Activated B cell treated with CpG ODN at 0.5 μM for 24 hours (primary cell): ENCODE data around the gene INPP5A. TPM values are rescaled to one million over a fixed set of nuclear protein-coding genes. Genes with fewer than 3 reads are reported as not detected.

Experiments
- ATAC-seq: fragments of 200-7000 bp; cut with Tn5 transposase; one replicate; pipeline ENCODE4 v1.10.0; 2021; ENCODE audit warnings: low read depth, mild to moderate bottlenecking, moderate library complexity
- CTCF ChIA-PET: fragments of 350-600 bp; sonication (Branson Sonifier 250); formaldehyde crosslinking; loops from one replicate; lab custom pipeline; 2021; ENCODE audit warnings: antibody characterized with exemption; lab: Charles Lee
- POLR2A ChIA-PET: fragments of 350-600 bp; sonication (Branson Sonifier 250); formaldehyde crosslinking; loops from one replicate; lab custom pipeline; 2021; ENCODE audit warnings: antibody characterized with exemption; lab: Charles Lee
- DNase-seq: peaks from one replicate; pipeline ENCODE4 v3.0.0; 2022
- H3K27ac Mint-ChIP-seq: one replicate; pipeline ENCODE4 v1.8.0; 2020; ENCODE audit warnings: mixed read lengths
- H3K27me3 Mint-ChIP-seq: one replicate; pipeline ENCODE4 v1.8.0; 2021; ENCODE audit warnings: mixed read lengths
- H3K36me3 Mint-ChIP-seq: one replicate; pipeline ENCODE4 v1.8.0; 2021; ENCODE audit warnings: low read depth, mixed read lengths
- H3K4me1 Mint-ChIP-seq: one replicate; pipeline ENCODE4 v1.8.0; 2021; ENCODE audit warnings: mixed read lengths
- H3K4me3 Mint-ChIP-seq: one replicate; pipeline ENCODE4 v1.8.0; 2020; ENCODE audit warnings: mild to moderate bottlenecking, mixed read lengths
- H3K9me3 Mint-ChIP-seq: one replicate; pipeline ENCODE4 v1.8.0; 2020; ENCODE audit warnings: mixed read lengths
- CTCF ChIP-seq: fragments of 200-600 bp; IDR thresholded peaks from one replicate; pipeline ENCODE4 v1.8.0; 2022; ENCODE audit warnings: antibody characterized with exemption, mild to moderate bottlenecking
- intact Hi-C: fragments of 100-400 bp; cut with micrococcal nuclease; formaldehyde crosslinking; loops from one replicate; pipeline ENCODE4 v1.15.1; 2024
- total RNA-seq: library from RNA; stranded (reverse); gene quantifications from 2 replicates; pipeline ENCODE4 v1.2.3, GENCODE V29; 2022

The INPP5A gene
- total RNA-seq, 1 donor from 2014 or later = 24.9 TPM

DNA sequence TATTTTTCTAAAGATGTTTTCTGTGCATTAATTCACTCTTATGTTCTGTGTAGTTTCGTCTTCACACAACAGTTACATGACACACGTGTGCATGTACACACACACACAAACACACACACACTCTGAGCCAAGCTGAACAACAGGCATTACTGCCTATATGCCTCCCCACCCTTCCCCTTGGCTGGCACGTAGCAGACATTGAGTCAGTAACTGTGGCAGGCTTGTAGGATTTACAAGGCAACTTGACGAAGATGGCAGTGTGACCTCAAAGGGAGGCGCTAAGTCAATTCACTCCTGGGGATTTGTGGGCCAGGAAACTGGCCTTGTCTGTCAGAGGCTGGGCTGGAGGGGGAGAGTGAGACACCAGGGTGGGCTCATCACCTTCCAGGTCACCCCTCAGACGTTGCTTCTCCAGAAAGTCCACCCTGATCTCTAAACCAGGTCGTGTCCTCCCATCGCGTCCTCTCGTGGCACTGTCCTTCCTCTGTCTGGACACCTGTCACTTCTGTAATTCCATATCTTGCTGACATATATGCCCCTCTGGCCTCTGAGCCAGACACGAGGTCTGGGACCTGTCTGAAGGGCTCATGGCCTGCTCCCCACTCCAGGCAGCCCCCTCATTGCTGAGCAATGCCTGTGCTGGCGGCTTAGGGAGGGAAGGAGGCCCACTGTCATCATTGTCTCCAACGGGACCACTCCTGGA, 41.1 kb upstream of the INPP5A start:
- Mint-ChIP-seq H3K27me3 (peaks cover 10% of the 10 kb centered on the region), H3K27ac (no peak overlapping the region), H3K4me3 (no peak overlapping the region), H3K9me3 (no peaks in the 10 kb centered on the region), H3K36me3 (no peaks in the 10 kb centered on the region), H3K4me1 (no peaks in the 10 kb centered on the region)
- ATAC-seq (no peak), DNase-seq (no peak)
- no peak for TF ChIP-seq CTCF
- ChIA-PET CTCF (no interaction called here), POLR2A (no interaction called here)
- intact Hi-C loops = no loop called here

- Mint-ChIP-seq H3K4me1 (no peaks in the 10 kb centered on the region), H3K9me3 (no peaks in the 10 kb centered on the region), H3K4me3 (no peak overlapping the region), H3K27me3 (peaks cover 10% of the 10 kb centered on the region), H3K27ac (no peak overlapping the region), H3K36me3 (no peaks in the 10 kb centered on the region)
- intact Hi-C loops = no loop called here
- DNase-seq (no peak), ATAC-seq (no peak)
- TF ChIP-seq CTCF = no peak
- POLR2A ChIA-PET = no interaction called here
- CTCF ChIA-PET = no interaction called here
Observed at GRCh38 chr10:132497063-132497680, 40.4 kb upstream of the INPP5A start.

DNA sequence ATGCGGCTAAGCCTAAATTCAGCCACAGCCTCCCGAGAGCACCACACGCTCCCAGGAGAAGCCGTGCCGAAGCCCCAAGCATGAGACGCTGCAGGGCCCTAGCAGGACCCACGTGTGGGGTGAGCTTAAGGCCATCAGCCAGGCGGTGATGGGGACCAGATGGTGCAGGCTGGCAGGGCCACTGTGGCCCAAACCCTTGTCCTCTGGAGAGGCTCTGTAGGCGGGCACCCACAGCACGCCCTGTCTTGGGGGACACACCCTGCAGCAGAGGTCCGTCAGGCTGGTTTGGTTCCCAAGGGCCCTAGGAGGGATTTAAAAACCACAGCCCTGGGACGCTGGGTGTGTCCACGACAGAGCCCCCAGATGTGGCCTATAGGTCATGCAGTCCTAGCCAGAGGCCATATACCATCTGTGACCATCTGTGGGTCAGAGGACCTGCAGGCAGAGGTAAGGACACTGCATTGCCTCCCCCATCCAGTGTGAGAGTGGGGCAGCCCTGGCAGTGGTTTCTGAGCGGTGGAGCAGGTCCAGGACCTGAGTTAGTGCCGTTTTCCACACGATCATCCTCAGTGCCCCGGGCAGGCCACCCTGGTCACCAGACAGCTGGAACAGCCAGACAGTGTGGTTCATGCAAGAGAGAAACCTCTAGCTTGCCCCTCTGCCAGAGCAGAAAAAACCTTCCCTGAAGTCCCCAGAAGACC, 39.6 kb upstream of the INPP5A start:
- H3K4me3 Mint-ChIP-seq = no peak overlapping the region
- intact Hi-C loops = no loop called here
- no peak for TF ChIP-seq CTCF
- H3K36me3 Mint-ChIP-seq = no peaks in the 10 kb centered on the region
- POLR2A ChIA-PET = no interaction called here
- H3K27me3 Mint-ChIP-seq = peaks cover 10% of the 10 kb centered on the region
- CTCF ChIA-PET = no interaction called here
- no peak overlapping the region for H3K27ac Mint-ChIP-seq
- no peak for ATAC-seq
- no peaks in the 10 kb centered on the region for H3K4me1 Mint-ChIP-seq
- no peak for DNase-seq
- no peaks in the 10 kb centered on the region for H3K9me3 Mint-ChIP-seq

DNA sequence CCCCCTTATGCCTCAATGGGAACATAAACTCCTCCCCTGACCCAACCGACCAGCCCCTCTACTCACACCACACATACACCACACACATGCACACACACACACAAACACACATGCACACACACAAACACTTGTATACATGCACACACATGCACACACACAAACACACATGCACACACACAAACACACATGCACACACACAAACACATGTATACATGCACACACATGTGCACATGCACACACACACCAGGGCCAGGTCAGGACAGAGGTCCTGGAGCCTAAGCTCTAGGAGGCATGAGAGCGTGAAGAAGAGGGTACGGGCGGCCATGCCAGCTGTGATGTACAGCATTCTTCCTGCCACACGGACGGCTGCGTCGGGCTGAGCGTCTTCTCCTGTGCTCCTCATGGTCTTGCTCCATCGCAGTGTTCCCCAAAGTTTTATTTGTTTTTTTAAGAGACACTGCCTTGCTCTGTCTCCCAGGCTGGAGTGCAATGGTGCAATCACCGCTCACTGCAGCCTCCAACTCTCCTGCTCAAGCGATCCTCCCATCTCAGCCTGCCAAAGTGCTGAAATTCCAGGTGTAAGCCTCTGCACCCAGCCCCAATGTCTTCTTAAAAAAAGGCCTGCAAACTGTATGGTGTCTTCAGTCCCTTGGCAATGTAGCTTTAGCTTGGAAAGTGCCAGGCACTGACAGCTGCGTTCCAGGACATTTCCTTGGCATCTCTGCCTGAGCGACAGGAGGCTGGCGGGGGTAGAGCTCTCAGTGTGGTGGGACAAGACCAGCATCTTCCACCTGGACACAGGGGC, 38.8 kb upstream of the INPP5A start:
- DNase-seq (no peak), ATAC-seq (no peak)
- TF ChIP-seq CTCF = no peak
- intact Hi-C loops = no loop called here
- Mint-ChIP-seq H3K4me3 (no peak overlapping the region), H3K36me3 (no peaks in the 10 kb centered on the region), H3K27me3 (peaks cover 10% of the 10 kb centered on the region), H3K4me1 (no peaks in the 10 kb centered on the region), H3K9me3 (no peaks in the 10 kb centered on the region), H3K27ac (no peak overlapping the region)
- CTCF ChIA-PET = no interaction called here
- POLR2A ChIA-PET = no interaction called here

GRCh38 chr10:132499367-132499685, 38.3 kb upstream of the INPP5A start:
- Mint-ChIP-seq H3K36me3 (no peaks in the 10 kb centered on the region), H3K27ac (no peak overlapping the region), H3K9me3 (no peaks in the 10 kb centered on the region), H3K4me1 (no peaks in the 10 kb centered on the region), H3K27me3 (peaks cover 10% of the 10 kb centered on the region), H3K4me3 (no peak overlapping the region)
- ChIA-PET POLR2A (no interaction called here), CTCF (no interaction called here)
- no peak for ATAC-seq
- intact Hi-C loops = no loop called here
- DNase-seq = no peak
- TF ChIP-seq CTCF = no peak
